Heart right ventricle (tissue), 16 donors: ENCODE measurements around the gene CTCFL. TPM values are rescaled to one million over a fixed set of nuclear protein-coding genes. Genes with fewer than 3 reads are reported as not detected.

Experiments used
- ATAC-seq, 8 donors: fragments of 200-7000 bp; cut with Tn5 transposase; one replicate each; pipeline ENCODE4 v1.9.1; 2020; ENCODE audit warnings: mild to moderate bottlenecking in 8 of 8, moderate library complexity in 8 of 8, moderate number of reproducible peaks in 1 of 8
- DNase-seq, 2 donors: peaks; one replicate each; pipeline ENCODE4 v3.0.0-alpha.2; 2020
- H3K27ac ChIP-seq, 10 donors: fragments of 200-600 bp; sonication (generic) in 2 of 10; one replicate each; pipeline versions ENCODE4 v1.5.0 to v1.8.0; 2020 to 2022; ENCODE audit warnings: mild to moderate bottlenecking in 3 of 10
- H3K27me3 ChIP-seq, 7 donors: fragments of 200-600 bp; one replicate each; pipeline ENCODE4 v1.8.0; 2021 to 2022; ENCODE audit warnings: mild to moderate bottlenecking in 2 of 7
- H3K36me3 ChIP-seq, 9 donors: fragments of 200-600 bp; sonication (generic) in 1 of 9; one replicate each; pipeline versions ENCODE4 v1.5.0 to v1.8.0; 2020 to 2022; ENCODE audit warnings: mild to moderate bottlenecking in 2 of 9
- H3K4me1 ChIP-seq, 9 donors: fragments of 200-600 bp; sonication (generic) in 1 of 9; one replicate each; pipeline versions ENCODE4 v1.5.0 to v1.8.0; 2020 to 2022; ENCODE audit warnings: mild to moderate bottlenecking in 4 of 9
- H3K4me3 ChIP-seq, 10 donors: fragments of 200-600 bp; sonication (generic) in 2 of 10; one replicate each; pipeline versions ENCODE4 v1.5.0 to v1.8.0; 2020 to 2022; ENCODE audit warnings: mild to moderate bottlenecking in 7 of 10, moderate library complexity in 2 of 10
- H3K9me3 ChIP-seq, 11 donors: fragments of 200-600 bp in 10 of 11; sonication (generic) in 2 of 11; one replicate each; pipeline versions ENCODE4 v1.5.0 to v1.8.0; 2013 to 2022; ENCODE audit warnings: mild to moderate bottlenecking in 2 of 11, control low read depth in 1 of 11, moderate library complexity in 1 of 11
- WGBS, 2 donors: extraction: QIAGEN DNeasy Blood & Tissue Kit; methylation state at CpG; one replicate each; pipeline ENCODE4 v1.1.7; 2013; ENCODE audit warnings: inconsistent platforms in 1 of 2; 5-methylcytosine and 5-hydroxymethylcytosine counted together
- intact Hi-C, 10 donors: fragments of 100-400 bp; cut with DNase I; formaldehyde crosslinking; loops; one replicate each; pipeline versions ENCODE4 v1.11.1 to v1.14.2; 2022
- polyA plus RNA-seq, 2 donors: library from polyadenylated mRNA; stranded (reverse); fragments of 200-250 nt; gene quantifications; one replicate each; pipeline ENCODE4 v1.2.3, GENCODE V29; 2013
- total RNA-seq, 10 donors: library from RNA; stranded (reverse); fragmentation: NEBNext Ultra II Directional in 3 of 10; extraction: Animal tissue kit (Norgen Biotek cat#: 25700) in 3 of 10; gene quantifications; one replicate each; pipeline versions ENCODE4 v1.2.1 to v1.2.4, GENCODE V29; 2021 to 2023
- TF ChIP-seq, protein P1 (sequence below), 9 donors: fragments of 200-600 bp; sonication (generic) in 2 of 9; IDR thresholded peaks; one replicate each; pipeline versions ENCODE4 v1.5.0 to v1.8.0; 2021 to 2022; ENCODE audit warnings: antibody characterized with exemption in 9 of 9, mild to moderate bottlenecking in 5 of 9, moderate library complexity in 1 of 9
- donor health status: Arrhythmogenic right ventricular cardiomyopathy.
- donor health status: ischemic (EF 13 %, LVEDD 7.1; RV severe dilation, severe dysfunction).
- donor health status: healthy with polysubstance abuse.
- donor health status: DM: no; HTN: yes; CAD: no.
- donor health status: DM: no; HTN: no; CAD: no.
- donor health status: ischemic (EF 25% LVEDD 6.9; RV normal size, moderate dysfunction).
- donor health status: ischemic (EF 25% LVEDD 5.7; RV mildly dilated, moderate dysfunction).
- donor health status: healthy.
- donor health status: DM: yes; HTN: yes; CAD: no.
- donor health status: Ischemic cardiomyopathy.
- donor health status: ischemic (EF 35%, LVEDD 5.7; RV mildly dilated, moderate dysfunction).
- donor health status: nonischemic (EF 11% LVEDD 7.7; RV severe dilation, severe dysfunction).
- donor health status: DM: yes; HTN: yes; CAD: no.
- donor health status: PGD.
- donor health status: ischemic (EF 29% LVEDD 5.4; RV normal size, mild dysfunction).
- donor health status: nonischemic (EF 23%, LVEDD 6.1; RV moderate dilation, normal function).

CTCFL gene
- total and polyA plus RNA-seq, 12 donors: not detected

DNA sequence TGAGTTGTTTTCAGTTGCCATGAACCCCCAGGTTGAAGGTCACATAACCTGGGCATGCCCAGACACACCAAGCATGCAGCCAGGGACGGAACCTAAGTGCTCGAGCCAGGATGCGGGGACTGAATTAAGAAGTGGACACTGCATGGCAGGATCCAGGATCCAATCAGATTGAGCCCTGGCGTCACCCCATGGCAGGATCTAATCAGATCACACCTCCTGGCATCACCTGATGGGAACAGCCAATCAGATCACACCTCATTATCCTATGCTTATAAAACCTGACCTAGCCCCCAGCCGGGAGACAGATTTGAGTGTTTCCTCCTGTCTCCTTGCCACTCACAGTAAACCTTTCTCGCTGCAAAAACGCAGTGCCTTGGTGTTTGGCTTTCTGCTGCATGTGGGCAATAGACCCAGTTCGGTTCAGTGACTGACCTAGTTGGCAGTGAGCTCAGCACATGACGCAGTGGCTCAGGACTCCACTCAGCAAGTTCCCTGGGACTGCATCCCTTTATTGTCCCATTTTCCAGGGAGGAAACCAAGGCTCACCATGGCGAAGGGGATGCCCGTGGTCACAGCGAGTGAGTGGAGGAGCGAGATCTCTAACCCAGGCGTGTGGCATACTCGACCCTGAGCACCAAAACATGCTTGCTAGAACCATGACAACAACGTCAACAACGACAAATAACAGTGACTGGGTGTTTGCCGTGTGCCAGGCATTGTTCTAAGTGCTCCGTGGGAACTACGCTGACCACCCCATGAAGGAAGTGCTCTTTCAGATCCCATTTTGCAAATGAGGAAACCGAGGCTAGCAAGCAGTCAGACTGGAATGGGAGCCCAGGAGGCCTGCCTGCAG is 67.5 kb downstream of the CTCFL start:
- H3K36me3 ChIP-seq: no peaks in the 10 kb centered on the region
- TF ChIP-seq, protein P1, sequence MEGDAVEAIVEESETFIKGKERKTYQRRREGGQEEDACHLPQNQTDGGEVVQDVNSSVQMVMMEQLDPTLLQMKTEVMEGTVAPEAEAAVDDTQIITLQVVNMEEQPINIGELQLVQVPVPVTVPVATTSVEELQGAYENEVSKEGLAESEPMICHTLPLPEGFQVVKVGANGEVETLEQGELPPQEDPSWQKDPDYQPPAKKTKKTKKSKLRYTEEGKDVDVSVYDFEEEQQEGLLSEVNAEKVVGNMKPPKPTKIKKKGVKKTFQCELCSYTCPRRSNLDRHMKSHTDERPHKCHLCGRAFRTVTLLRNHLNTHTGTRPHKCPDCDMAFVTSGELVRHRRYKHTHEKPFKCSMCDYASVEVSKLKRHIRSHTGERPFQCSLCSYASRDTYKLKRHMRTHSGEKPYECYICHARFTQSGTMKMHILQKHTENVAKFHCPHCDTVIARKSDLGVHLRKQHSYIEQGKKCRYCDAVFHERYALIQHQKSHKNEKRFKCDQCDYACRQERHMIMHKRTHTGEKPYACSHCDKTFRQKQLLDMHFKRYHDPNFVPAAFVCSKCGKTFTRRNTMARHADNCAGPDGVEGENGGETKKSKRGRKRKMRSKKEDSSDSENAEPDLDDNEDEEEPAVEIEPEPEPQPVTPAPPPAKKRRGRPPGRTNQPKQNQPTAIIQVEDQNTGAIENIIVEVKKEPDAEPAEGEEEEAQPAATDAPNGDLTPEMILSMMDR (IDR thresholded peaks at IDR 0.05): no peak
- intact Hi-C loops: no loop called here
- 69% methylated on average over 21 of the region's 21 CpGs for whole genome bisulfite sequencing, 2 donors
- H3K27ac ChIP-seq: no peak overlapping the region
- no peak overlapping the region for H3K4me3 ChIP-seq
- peaks cover 0 to 37% (median 26%) of the 10 kb centered on the region in 9 donors for H3K4me1 ChIP-seq
- DNase-seq: no peak
- ATAC-seq: peak in 3 of 8 donors; percentile 11 to 44 (median 12)
- H3K9me3 ChIP-seq: peaks cover 0 to 5% (median 0%) of the 10 kb centered on the region in 11 donors
- H3K27me3 ChIP-seq: peaks cover 0 to 4% (median 0%) of the 10 kb centered on the region in 7 donors

DNA sequence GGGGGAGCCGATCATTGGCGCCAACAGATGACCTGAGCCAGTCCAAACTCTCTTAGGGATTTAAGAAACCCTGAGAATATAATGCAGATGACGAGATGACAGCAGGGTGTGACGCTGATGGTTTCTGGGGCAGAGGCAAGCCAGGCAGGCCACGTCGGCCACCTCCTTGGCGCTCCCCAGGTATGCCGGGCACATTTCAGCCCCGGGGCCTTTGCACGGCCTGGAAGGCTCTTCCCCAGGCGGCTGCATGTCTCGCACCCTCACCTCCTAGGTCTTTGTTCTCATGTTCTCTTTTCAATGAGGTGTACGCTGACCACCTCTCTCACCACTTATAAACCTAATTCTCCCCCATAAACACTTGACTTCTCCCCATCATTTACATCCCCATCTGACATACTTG is 68.8 kb downstream of the CTCFL start:
- 94 to 97% methylated on average over 13 of the region's 13 CpGs for WGBS, 2 donors

DNA sequence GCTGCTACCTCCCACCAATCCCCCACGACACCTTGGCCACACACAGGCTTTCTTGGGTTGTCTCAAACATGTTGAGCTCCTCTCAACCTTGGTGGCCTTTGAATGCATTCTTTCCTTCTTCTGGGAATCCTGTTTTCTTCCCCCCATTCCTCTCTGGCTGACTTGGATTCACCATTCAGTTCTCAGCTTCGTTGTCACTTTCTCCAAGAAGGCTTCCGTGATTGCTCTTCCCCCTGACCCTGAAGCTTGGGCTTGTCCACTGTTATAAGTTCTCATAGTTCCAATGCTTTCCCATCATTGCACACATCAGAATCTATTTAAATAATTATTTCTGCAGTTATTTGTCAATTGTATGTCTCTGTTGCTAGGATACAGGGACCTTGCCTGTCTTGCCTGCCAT is 69.6 kb downstream of the CTCFL start:
- DNase-seq (no peak), ATAC-seq (no peak)
- Histone ChIP-seq H3K27ac (no peak overlapping the region), H3K36me3 (no peaks in the 10 kb centered on the region), H3K4me1 (peaks cover 3 to 43% (median 30%) of the 10 kb centered on the region in 9 donors), H3K4me3 (no peak overlapping the region), H3K27me3 (peaks cover 0 to 5% (median 0%) of the 10 kb centered on the region in 7 donors), H3K9me3 (peaks cover 0 to 5% (median 0%) of the 10 kb centered on the region in 11 donors)
- 87 to 93% methylated on average over 3 of the region's 3 CpGs for WGBS, 2 donors
- TF ChIP-seq, protein P1 (IDR thresholded peaks at IDR 0.05): no peak
- intact Hi-C loops: no loop called here

More for the DNA sequence above, 68.8 kb downstream of the CTCFL start:
- Histone ChIP-seq H3K27ac (no peak overlapping the region), H3K9me3 (peaks cover 0 to 5% (median 0%) of the 10 kb centered on the region in 11 donors), H3K4me1 (peaks cover 3 to 40% (median 25%) of the 10 kb centered on the region in 9 donors), H3K27me3 (peaks cover 0 to 4% (median 0%) of the 10 kb centered on the region in 7 donors), H3K4me3 (no peak overlapping the region), H3K36me3 (no peaks in the 10 kb centered on the region)
- DNase-seq (no peak), ATAC-seq (no peak)
- intact Hi-C loops: no loop called here
- TF ChIP-seq, protein P1 (IDR thresholded peaks at IDR 0.05): no peak

DNA sequence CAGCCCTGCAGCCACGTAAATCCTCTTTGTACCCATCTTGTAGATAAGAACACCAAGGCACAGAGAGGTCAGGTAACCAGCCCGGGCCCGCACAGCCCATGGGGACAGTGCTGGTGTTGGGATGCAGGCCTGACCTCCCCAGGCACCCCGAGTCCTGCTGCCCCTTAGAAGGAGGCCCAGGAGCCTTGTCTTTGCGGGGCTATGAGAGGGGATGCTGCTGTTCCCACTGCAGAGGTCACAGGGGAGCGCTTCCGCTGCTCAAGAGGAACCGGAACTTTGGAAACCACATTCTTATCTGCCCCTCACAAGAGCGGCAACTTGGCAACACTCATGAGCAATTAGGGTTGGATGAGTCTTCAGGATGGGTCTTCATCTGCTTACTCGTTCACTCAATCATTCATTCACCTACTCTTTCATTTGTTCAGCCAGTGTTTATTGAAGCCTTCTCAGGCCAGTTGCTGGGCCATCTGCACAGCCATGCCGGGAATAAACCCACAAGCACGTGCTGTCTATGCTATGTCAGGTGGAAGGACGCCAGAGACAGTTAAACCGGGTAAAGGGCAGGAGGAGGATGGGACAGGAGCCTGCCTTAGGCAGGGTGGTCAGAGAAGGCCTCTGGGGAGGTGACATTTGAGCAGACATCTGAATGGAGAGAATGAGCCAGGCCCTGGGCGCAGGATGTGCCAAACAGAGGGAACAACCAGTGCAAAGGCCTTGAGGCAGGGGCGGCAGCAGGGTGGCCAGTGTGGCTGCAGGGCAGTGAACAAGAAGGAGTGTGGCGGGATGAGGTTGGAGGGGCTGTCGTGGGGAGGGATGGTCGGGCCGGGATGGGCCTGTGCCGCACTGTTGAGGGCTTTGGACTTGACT is 72.9 kb downstream of the CTCFL start:
- DNase-seq: peak in 1 of 2 donors; percentile 50
- H3K27ac ChIP-seq: peak overlapping the region in 8 of 10 donors; percentile 5 to 71 (median 37)

More for the DNA sequence above, 72.9 kb downstream of the CTCFL start:
- WGBS, 2 donors: 72 to 73% methylated on average over 21 of the region's 21 CpGs
- H3K9me3 ChIP-seq: peaks cover 0 to under 1% (median 0%) of the 10 kb centered on the region in 11 donors
- no peaks in the 10 kb centered on the region for H3K36me3 ChIP-seq
- H3K27me3 ChIP-seq: peaks cover 0 to 5% (median 0%) of the 10 kb centered on the region in 7 donors
- TF ChIP-seq, protein P1 (IDR thresholded peaks at IDR 0.05): no peak
- peaks cover 3 to 35% (median 25%) of the 10 kb centered on the region in 9 donors for H3K4me1 ChIP-seq
- intact Hi-C loops: no loop called here
- ATAC-seq: peak; percentile 40 to 81 (median 68)
- no peak overlapping the region for H3K4me3 ChIP-seq
